Kasumi-1 (cell line): Measurements from ENCODE around the gene HLA-DPA1.
A peak's percentile ranks its signal among the peaks of the same experiment; 100 is the strongest.
"Not testable (repeated sequence)": the region's sequence is repeated elsewhere in the genome, so short reads cannot be mapped to it uniquely, and the experiment has no call there.

Source experiments
- DNase-seq, 2 experiments: peaks; one replicate each; lab custom pipeline; 2025; lab: John Stamatoyannopoulos, UW

Gene HLA-DPA1

DNA sequence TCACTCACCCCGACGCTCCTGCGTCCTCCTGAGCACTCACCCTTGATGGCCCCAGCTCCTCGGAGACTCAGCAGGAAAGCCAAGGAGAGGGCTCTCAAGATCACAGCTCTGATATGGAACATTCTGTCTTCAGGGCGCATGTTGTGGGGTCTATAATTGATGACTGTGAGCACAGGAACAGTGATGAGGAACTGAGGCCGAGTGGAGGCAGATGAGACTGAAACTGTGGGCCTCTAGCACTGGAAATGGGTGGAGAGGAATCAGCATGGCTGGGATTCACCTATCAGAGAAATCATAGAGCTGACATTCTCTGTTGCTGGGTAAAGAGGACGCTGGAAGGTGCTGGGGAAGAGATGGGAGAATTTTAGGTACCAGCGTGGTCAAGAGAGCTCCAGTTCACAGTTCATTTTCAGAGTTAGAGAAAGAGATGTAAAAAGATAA is at the start of gene HLA-DPA1:
TSS of gene HLA-DPA1 (minus strand) at position 219 of the 441 bp plus-strand sequence.
- DNase-seq = peak; percentile 18 to 29

DNA sequence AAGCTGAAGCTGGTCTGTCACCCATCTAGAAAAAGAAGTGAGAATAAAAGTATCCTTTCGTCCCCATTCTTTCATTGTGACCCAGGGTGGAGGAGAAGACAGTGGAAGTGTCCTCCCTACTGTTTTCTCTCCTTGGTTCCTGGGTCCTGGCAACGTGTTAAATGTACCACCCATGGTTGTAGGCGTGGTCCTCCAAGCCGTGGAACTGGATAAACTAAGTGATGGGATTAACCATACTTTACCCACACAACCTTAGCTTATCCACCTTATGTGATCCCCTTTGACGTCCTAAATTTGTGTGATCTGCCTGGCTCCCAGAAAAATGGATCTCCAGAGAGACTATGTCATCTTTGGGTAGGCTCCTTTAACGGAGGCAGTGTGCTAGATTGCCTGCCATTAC is 49.7 kb upstream of the HLA-DPA1 start:
- DNase-seq = no peak

DNA sequence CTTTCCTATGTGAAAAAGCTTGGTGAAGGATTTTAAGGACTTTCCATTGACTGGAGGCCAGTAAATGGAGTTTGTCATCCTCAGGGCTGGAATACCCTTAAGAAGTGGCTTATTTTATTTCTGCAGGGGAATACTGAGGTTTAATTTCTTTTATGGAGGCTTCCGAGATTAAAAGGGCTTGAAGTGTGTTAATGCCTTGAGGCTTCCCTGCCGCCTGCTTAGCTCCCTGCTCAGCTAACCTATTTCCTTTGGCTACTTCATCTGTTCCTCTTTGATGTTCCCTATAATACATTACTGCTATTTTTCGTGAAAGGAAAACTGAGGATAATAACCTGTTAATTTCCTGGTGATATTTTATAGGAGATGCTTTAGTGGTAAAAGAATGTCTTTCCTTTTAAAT is 46.6 kb upstream of the HLA-DPA1 start:
- no peak for DNase-seq

DNA sequence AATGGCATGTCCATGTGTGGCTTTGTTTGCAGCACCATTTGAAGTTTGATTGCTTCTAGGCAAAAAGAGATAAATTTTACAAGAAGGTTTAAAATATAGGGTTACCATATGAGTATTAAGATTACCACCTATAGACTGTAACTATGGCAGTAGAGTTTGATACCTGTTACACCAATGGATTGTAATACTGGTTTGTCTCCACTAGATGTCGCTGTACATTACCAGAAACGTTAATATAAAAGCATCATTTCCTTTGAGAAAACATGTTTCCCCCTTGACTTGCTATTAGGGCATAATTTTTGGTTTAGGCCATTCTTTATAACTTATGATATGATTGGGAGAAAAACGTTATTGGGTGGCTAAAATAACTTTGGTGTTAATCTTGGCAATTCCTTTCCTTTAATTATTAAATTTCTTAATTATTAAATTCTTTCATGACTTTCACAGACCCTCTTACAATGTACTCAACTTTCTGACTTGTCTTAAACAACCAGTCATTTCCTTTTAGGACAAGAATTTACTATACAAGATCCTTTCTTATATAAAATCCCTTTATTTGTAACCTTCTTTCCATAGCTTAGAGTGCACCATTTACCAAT is 45.2 kb upstream of the HLA-DPA1 start:
- peak; percentile 41 to 66 for DNase-seq

DNA sequence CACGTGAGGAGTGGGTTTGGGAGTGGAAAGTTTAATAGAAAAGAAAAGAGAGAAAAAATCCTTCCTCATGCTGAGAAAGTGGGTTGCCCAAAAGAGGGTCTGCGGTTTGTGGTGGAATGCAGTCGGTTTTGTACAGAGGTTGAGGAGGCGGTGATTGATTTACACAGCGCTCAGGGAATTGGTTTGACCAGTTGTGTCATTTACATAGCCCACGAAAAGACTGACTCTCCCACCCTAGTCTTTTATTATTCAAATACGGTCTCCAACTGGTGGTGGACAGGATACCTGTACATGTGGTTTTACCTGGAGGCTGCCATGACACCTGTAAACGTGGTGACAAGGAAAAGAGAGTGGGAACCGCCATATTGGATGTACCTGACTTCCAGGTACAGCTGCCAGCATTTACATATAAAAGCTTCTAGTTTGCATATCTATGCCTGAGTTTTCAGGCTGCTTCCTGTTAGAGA is 44.4 kb upstream of the HLA-DPA1 start:
- DNase-seq = no peak

DNA sequence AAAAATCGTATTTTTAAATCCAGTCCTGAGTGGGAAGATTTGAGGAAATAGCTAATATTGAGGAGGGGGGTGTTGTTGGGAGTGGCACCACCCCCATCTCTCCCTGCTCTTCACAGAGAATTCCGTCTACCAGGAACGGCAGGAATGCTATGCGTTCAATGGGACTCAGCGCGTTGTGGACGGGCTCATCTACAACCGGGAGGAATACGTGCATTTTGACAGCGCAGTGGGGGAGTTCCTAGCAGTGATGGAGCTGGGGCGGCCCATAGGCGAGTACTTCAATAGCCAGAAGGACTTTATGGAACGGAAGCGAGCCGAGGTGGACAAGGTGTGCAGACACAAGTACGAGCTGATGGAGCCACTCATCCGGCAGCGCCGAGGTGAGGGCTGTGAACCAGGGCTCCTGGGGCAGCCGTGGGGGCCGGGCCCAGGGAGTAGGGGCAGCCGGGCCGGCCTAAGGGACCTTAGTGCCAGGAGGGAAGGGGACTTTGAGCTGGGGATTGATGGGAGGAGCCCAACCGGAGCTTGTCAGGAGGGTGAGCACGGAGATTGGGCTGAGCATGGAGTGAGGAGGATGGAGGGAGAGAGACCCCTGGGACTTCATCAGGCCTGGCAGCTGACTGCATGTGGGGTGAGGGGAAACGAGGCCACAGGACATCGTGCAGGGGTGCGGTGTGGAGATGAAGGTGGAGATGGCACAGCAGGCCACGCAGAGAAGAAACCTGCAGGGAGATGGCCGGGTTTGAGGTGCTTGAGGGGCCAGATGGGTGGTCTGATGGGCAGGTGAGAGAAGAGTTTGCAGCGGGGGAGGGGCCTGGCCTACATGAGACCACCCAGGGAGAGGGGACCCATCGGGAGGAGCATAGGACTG is 43.6 kb upstream of the HLA-DPA1 start:
- DNase-seq = no peak

DNA sequence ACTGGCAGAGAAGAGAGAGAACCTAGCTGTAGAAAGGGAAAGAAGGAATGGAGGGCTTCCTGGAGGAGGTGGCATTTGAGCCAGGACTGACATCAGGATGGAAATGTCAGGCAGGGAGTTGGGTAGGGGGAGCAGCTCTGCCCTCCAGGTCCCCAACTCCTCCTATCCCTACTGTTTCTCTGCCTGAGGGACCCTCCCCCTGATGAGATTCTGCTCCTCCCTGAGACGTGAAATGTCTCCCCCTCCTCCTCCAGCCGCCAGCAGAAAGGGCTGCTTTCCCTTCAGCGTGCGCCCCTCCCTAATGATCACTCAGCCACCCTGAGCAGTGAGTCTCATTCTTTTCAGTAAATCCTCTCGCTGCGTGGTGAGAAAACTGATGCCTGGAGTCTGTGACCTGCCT is 43.0 kb upstream of the HLA-DPA1 start:
- DNase-seq = no peak

DNA sequence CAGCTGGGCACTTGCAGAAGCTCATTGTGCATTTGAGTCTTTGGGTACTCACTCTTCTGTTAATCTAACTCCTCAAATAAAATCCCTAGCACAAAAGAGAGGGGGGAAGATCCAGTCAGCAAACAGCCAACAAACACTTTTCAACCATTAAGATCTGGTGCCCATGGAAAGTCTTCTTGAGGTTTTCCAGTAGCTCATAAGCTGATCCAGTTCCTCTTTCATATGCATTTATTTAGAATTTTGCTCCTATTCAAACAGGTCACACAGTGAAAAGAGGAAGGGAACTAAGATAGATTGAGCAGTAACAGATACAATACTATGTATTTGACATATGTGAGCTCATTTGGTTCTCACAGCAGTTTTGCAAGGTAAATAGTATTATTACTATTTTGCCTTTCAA is 41.0 kb upstream of the HLA-DPA1 start:
- DNase-seq = no peak

DNA sequence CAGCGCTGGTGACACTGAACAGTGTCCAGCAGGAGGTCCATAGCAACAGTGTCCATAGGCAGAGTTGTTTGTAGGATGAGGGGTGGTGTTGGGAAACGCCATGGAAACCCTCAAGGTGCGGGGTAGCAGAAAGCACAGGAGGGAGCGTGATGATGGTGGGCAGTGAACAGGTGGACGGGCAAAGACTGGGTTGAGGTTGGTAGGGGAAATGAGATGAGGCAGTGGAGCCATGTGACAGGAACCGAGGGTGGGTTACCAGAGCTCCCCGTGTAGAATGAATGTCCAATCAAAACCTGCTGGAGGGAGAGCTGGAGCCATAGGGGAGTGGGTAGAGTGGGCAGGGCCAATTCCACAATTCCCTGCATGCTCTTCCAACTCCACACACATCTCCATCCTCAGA is 40.3 kb upstream of the HLA-DPA1 start:
- no peak for DNase-seq

DNA sequence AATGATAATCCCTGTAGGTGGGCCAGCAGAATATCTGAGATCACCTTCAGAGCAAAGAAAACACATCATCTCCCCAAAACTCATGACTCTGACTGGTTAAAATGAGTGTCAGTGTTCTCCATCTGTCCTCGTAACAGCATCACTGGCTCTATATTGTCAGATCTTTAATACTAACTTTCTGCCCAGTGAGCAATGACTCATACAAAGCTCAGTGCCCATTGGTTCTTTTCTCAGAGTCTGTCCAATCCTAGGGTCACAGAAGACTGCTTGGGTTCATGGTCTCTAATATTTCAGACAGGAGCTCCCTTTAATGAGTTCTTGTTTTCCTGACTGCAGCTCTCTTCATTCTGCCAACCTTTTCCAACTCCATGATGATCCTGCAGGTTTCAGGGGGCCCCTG is 38.7 kb upstream of the HLA-DPA1 start:
- peak; percentile 35 to 61 for DNase-seq

DNA sequence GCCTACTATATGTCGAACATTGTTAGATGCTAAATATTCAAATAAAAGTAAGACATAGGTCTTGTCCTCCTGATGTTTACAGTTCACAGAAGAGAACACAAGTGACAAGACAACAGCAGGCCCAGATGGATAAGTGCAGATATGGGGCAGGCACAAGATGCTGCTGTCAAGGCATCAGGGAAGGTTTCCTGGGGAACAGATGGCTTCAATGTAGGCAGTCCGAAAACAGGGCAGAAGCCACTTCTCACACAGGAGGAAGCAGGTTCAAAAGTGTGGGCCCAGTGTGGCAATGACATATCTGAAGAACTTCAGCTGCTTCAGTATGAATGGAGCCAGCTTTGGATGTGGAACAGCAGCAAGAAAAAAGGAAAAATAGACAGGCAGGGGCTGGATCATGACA is 34.9 kb upstream of the HLA-DPA1 start:
- DNase-seq = no peak

DNA sequence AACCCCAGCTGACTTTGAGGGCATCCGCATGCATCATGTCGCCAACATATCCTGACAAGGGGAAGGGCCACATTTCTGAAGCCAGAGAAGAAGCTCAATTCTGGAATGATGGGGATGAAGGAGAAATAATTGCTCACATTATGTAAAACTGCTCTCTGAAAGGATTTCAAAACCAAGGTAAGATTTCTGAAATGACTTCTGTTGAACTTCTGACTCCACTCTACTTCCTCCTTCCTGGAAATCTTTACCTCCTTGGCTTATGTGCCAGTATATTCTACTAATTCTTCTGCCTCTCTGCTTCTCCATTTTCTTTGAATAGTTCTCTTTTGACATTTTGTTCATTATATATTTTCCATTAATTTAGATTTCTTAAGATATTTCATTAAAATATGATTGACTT is 34.2 kb upstream of the HLA-DPA1 start:
- no peak for DNase-seq

DNA sequence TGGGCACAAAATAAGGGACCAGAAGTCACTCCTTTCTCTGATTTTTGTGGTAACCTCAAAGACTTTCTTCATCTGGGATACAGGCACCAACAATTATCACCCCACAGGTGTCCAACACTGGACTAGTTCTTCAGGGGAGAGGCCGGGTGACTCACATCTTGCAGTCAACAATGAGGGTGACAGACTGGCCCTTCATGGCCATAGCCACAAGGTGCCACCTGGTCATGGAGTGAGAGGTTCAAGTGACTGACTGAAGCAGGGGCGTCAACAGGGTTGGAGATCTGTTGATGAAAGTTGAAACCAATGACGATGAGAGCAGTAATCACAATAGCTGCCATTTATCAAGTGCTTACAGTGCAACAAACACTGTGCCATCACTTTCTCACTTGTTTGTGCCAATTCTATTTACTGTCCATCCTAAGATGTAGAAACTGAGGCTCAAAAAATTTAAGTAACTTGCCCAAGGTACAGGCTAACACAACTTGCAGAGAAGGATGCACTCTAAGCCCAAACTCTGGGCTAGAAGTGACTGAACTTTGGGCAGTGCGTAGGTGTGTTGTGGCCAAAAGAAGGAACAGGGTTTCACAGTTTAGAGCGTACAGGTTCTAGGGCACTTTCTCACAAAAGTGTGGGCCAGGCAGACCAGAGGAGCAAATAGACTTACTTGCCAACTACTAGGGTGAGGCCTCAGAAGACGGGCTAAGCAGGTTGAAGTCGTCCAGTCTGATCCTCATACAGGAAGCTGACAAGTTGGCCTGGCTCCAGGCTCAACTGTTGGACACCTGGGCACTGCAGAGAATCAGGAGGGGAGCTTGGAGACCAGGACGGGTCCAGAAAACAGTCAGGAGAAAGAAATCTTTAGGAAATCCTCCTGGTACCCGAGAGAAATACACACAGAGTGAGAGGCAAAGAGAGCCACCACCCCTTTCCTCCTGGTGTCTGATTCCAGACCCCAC is 32.7 kb upstream of the HLA-DPA1 start:
- DNase-seq = no peak

DNA sequence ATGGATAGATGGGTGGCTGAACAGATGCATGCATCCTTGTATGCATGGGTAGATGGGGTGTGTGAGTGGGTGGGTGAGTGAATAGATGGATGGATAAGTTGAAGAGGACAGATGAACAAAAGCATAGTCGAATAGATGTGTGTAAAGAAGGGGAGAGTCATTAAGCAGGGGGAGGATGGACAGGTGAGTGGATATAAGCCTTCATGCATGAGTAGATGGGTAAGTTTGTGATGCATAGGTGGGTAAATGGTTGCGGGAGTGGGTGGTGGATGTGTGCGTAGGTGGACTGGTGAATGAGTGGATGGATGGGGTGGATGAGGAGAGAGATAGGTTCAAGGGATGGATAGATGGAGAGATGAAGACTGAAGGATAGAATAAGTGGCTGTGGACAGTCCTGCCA is 31.9 kb upstream of the HLA-DPA1 start:
- DNase-seq = no peak

DNA sequence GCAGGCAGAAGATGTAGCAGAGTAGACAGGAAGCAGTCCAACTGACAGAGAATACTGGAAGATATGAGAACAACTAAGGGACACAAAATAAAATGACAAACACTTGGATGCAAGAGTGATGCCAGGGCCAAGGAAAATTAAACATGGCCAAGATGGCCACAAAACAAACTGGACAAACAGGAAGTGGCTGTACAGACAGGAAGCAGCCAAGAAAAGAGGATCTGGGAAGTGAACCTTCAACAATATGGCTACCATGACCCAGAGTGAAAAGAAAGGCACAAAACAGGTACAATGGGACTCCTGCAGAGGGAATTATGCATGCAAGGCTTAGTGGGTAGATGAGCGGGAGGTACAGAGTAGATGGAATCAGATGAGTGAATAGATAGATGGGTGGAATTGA is 31.4 kb upstream of the HLA-DPA1 start:
- DNase-seq = no peak

DNA sequence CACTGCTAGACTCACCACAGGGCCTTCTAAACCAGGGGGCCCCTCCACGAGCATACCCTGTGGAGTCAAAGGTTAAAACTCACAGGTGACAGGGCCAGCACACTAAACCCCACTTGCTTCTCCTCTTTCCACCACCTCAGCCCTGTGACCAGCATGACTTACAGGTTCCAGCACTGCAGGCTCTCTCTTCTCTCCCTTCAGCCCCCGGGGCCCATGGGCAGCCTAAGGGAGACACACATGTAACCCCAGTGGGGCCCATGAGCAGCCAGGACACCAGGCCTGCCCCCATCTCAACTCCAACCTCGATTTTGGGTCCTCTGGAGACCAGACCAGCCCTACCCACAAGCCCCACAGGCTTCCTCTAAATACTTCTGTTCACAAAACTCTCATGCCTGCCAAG is 30.3 kb upstream of the HLA-DPA1 start:
- DNase-seq = no peak

DNA sequence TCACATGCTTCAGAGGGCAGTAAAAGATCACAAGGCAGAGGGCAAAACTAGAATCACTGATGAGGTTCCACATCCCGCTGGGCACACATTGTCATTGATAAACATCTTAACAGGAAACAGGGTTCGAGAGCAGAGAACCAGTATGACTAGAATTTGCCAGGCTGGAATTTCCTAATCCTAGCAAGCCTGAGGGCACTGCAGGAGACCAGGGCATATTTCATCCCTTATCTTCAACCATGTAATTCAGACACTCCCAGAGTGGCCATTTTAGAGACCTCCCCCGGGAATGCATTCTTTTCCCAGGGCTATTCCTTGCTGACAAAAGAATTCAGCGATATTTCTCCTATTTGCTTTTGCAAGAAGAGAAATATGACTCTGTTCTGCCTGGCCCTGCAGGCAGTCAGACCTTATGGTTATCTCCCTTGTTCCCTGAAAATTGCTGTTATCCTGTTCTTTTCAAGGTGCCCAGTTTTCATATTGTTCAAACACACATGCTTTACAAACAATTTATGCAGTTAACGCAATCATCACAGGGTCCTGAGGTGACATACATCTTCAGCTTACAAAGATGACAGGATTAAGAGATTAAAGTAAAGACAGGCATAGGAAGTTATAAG is 27.8 kb upstream of the HLA-DPA1 start:
- not testable (repeated sequence) for DNase-seq

DNA sequence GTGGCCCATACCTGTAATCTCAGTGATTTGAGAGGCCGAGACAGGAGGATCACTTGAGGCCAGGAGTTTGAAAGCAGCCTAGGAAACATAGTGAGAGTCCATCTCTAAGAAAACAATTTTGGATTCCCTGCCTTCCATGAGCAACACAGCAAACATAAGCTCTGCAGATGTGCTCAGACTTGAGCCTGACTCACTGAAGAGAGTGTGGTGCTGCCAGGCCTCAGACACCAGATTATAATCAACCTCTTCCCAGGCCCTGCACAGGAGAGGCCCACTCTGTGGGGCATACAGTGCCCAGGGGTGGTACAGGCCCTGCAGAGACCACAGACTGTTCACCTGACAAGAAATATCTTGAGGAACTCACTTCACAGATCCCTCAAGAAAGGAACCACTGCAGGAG is 22.2 kb upstream of the HLA-DPA1 start:
- DNase-seq = no peak

DNA sequence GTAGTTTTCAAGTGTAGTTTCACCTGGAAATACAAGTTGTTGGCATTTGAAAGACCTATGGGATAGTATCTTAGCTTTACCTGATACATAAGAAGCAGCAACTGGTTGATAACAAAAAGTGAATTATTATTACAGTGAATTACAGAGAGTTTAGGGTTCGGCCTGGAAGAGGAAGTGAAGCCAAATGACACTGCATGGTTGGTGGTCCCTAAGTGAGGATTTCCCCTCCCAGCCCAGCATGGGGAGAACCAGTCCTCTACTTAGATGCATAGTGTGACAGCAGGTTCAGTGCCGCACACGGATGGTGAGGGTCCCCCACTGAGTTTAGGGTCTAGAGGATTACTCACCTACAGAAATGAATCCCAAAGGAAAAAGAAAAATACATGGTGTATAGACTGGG is 20.4 kb upstream of the HLA-DPA1 start:
- no peak for DNase-seq

DNA sequence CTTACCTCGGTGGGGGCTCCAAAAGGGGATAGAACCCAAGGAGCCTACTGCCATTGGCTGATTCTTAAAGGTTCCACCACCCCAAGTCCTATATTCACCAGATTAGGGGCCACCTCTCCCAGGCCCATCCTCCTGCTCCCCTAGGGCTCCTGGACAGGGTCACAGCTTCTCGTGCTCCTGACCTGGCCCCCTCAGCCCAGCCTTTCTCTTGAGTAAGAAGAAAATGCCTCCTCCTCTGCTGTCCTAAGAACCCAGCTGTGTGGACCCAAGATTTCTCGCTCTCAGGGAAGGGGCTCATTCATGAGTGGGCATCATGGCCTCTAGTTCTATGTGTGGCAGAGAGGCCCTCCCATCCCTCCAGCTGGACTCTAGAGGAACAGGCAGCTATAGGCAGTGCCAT is 18.9 kb upstream of the HLA-DPA1 start:
- no peak for DNase-seq

DNA sequence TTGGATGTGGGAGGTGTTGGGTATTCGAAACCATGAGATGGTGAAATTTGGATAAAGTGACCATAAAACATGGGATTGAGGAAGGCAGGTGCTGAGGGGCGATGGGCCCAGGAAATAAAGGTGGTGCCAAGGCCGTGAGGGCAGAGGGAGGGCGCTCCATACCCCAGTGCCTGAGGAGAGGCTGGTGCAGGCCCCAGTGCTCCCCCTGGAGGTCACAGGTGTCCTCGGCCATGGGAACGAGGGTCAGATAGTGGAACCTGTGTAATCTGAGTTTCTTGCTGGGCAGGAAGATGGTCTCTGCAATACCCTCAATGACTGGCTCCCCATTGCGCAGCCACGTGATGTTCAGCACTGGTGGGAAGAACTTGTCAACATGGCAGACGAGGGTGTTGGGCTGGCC is 18.5 kb upstream of the HLA-DPA1 start:
- no peak for DNase-seq
